Mesendoderm (in vitro differentiated cells): ENCODE data around the gene ZDHHC11B.
"Not testable (repeated sequence)": the region's sequence is repeated elsewhere in the genome, so short reads cannot be mapped to it uniquely, and the experiment has no call there.

ENCODE experiments used
- DNase-seq: peaks from one replicate; pipeline ENCODE4 v3.0.0; 2013
- H2AK5ac ChIP-seq: 2 replicates; pipeline ENCODE4 v1.6.1; 2013; ENCODE audit warnings: low read length, inconsistent platforms
- H2BK120ac ChIP-seq: 2 replicates; pipeline ENCODE4 v1.6.1; 2013; ENCODE audit warnings: low read depth, mild to moderate bottlenecking, low read length, moderate library complexity, mixed read lengths
- H2BK15ac ChIP-seq: replicated peaks from 2 replicates; pipeline ENCODE4 v1.6.1; 2013; ENCODE audit warnings: low read depth, mild to moderate bottlenecking, moderate library complexity
- H2BK5ac ChIP-seq: 2 replicates; pipeline ENCODE4 v1.6.1; 2013; ENCODE audit warnings: low read length, inconsistent platforms
- H3K18ac ChIP-seq: 2 replicates; pipeline ENCODE4 v1.6.1; 2013; ENCODE audit warnings: mild to moderate bottlenecking, low read length, mixed read lengths
- H3K23ac ChIP-seq: one replicate; pipeline ENCODE4 v1.6.1; 2013; ENCODE audit warnings: low read length
- H3K27ac ChIP-seq: 2 replicates; pipeline ENCODE4 v1.5.1; 2013; ENCODE audit warnings: low read depth, mild to moderate bottlenecking, inconsistent platforms, low read length, moderate library complexity
- H3K27me3 ChIP-seq: 2 replicates; pipeline ENCODE4 v1.6.1; 2013; ENCODE audit warnings: low read length, control low read depth, mild to moderate bottlenecking, inconsistent platforms; ENCODE audit not compliant: insufficient read depth, poor library complexity
- H3K36me3 ChIP-seq: 2 replicates; pipeline ENCODE4 v1.6.1; 2013; ENCODE audit warnings: low read length, inconsistent platforms; ENCODE audit not compliant: control insufficient read depth, insufficient read depth
- H3K4ac ChIP-seq: one replicate; pipeline ENCODE4 v1.6.1; 2013; ENCODE audit warnings: low read depth, mild to moderate bottlenecking, low read length, moderate library complexity
- H3K4me1 ChIP-seq: 2 replicates; pipeline ENCODE4 v1.6.1; 2013; ENCODE audit warnings: low read depth, low read length, inconsistent platforms; ENCODE audit not compliant: control insufficient read depth
- H3K4me2 ChIP-seq: 2 replicates; pipeline ENCODE4 v1.6.1; 2013; ENCODE audit warnings: low read length
- H3K4me3 ChIP-seq: 2 replicates; pipeline ENCODE4 v1.5.1; 2013; ENCODE audit warnings: mild to moderate bottlenecking, low read length
- H3K56ac ChIP-seq: one replicate; pipeline ENCODE4 v1.6.1; 2013; ENCODE audit warnings: low read length
- H3K79me1 ChIP-seq: 2 replicates; pipeline ENCODE4 v1.6.1; 2013; ENCODE audit warnings: low read length, inconsistent platforms
- H3K79me2 ChIP-seq: 2 replicates; pipeline ENCODE4 v1.6.1; 2013; ENCODE audit warnings: mild to moderate bottlenecking, low read length; ENCODE audit not compliant: control insufficient read depth, insufficient read depth
- H3K9ac ChIP-seq: 2 replicates; pipeline ENCODE4 v1.6.1; 2013; ENCODE audit warnings: low read length, inconsistent platforms
- H4K5ac ChIP-seq: one replicate; pipeline ENCODE4 v1.6.1; 2013; ENCODE audit warnings: low read length
- H4K8ac ChIP-seq: one replicate; pipeline ENCODE4 v1.6.1; 2013; ENCODE audit warnings: low read depth, mild to moderate bottlenecking, control low read depth, low read length, moderate library complexity
- WGBS: extraction: QIAGEN DNeasy Blood & Tissue Kit; methylation state at CpG from one replicate; pipeline ENCODE4 v1.1.7; 2013; ENCODE audit warnings: low lambda C conversion rate, missing lambda C conversion rate; ENCODE audit not compliant: insufficient coverage; ENCODE audit errors: extremely low coverage; 5-methylcytosine and 5-hydroxymethylcytosine counted together

Gene ZDHHC11B

DNA sequence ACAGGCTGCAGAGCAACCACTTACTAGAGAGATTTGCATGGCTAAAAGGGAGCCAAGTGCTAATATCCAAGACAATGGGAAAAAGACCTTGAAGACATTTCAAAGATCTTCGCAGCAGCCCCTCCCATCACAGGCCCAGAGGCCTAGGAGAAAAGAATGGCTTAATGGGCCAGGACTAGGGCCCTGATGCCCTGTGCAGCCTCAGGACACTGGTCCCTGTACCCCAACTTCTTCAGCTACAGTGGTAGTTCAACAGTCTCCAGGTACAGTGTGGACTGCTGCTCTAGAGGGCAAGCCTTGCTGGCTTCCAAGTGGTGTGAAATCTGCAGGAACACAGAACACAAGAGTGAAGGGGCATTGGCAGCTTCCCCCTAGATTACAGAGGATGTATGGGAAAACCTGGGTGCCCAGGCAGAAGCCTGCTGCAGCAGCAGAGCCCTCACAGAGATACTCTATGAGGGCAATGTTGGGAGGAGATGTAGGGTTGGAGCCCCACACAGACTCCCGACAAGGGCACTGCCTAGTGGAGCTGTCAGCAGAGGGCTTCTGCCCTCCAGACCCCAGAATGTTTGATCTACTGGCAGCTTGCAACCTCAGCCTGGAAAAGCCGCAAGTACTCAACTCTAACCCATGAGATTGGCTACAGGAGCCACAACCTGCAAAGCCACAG is 75.5 kb downstream of the ZDHHC11B start:
- not testable (repeated sequence) for H2AK5ac ChIP-seq, H3K9ac ChIP-seq, H3K79me2 ChIP-seq, H3K18ac ChIP-seq, H4K5ac ChIP-seq, H2BK15ac ChIP-seq, H2BK5ac ChIP-seq, H4K8ac ChIP-seq, H3K4me3 ChIP-seq, H3K23ac ChIP-seq, H3K4me1 ChIP-seq, DNase-seq, H3K4ac ChIP-seq, H3K27me3 ChIP-seq, H3K36me3 ChIP-seq, H3K27ac ChIP-seq, H3K56ac ChIP-seq, H2BK120ac ChIP-seq, H3K4me2 ChIP-seq, H3K79me1 ChIP-seq
- no CpG with 5 or more reads among the region's 3 CpGs for WGBS

DNA sequence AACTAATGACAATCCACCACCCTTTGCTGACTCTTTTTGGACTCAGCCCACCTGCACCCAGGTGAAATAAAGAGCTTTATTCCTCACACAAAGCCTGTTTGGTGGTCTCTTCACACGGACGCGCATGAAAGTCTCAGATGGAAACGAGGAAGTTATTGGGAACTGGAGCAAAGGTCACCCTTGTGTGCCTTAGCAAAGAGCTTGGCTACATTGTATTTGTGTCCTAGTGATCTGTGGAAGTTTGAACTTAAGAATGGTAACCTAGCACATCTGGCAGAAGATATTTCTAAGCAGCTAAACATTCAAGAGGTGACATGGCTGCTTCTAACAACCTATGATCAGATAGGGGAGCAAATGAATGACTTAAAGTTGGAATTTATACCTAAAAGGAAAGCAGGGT is 76.2 kb downstream of the ZDHHC11B start:
- H3K27ac ChIP-seq, H4K8ac ChIP-seq, H3K4ac ChIP-seq, H3K9ac ChIP-seq, H3K4me2 ChIP-seq, DNase-seq, H3K18ac ChIP-seq, H3K36me3 ChIP-seq, H3K79me1 ChIP-seq, H2BK120ac ChIP-seq, H3K56ac ChIP-seq, H3K4me3 ChIP-seq, H3K4me1 ChIP-seq, H2AK5ac ChIP-seq, H3K23ac ChIP-seq, H4K5ac ChIP-seq, H3K27me3 ChIP-seq, H3K79me2 ChIP-seq, H2BK5ac ChIP-seq, H2BK15ac ChIP-seq: not testable (repeated sequence)
- no CpG with 5 or more reads among the region's 4 CpGs for WGBS

DNA sequence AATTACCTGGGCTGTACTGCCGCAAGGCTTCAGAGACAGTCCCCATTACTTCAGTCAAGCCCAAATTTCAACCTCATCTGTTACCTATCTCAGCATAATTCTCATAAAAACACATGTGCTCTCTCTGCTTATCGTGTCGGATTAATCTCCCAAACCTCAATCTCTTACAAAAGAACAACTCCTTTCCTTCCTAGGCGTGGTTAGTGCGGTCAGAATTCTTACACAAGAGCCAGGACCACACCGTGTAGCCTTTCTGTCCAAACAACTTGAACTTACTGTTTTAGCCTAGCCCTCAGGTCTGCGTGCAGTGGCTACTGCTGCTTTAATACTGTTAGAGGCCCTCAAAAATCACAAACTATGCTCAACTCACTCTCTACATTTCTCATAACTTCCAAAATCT is 78.4 kb downstream of the ZDHHC11B start:
- not testable (repeated sequence) for H2BK120ac ChIP-seq, H3K4me1 ChIP-seq, DNase-seq, H3K4me2 ChIP-seq, H3K79me1 ChIP-seq, H3K27me3 ChIP-seq, H3K4ac ChIP-seq, H3K4me3 ChIP-seq, H3K27ac ChIP-seq, H3K56ac ChIP-seq, H3K36me3 ChIP-seq, H3K23ac ChIP-seq, H2BK15ac ChIP-seq, H3K79me2 ChIP-seq, H3K9ac ChIP-seq, H4K5ac ChIP-seq, H2AK5ac ChIP-seq, H4K8ac ChIP-seq, H3K18ac ChIP-seq, H2BK5ac ChIP-seq
- no CpG with 5 or more reads among the region's 7 CpGs for WGBS

DNA sequence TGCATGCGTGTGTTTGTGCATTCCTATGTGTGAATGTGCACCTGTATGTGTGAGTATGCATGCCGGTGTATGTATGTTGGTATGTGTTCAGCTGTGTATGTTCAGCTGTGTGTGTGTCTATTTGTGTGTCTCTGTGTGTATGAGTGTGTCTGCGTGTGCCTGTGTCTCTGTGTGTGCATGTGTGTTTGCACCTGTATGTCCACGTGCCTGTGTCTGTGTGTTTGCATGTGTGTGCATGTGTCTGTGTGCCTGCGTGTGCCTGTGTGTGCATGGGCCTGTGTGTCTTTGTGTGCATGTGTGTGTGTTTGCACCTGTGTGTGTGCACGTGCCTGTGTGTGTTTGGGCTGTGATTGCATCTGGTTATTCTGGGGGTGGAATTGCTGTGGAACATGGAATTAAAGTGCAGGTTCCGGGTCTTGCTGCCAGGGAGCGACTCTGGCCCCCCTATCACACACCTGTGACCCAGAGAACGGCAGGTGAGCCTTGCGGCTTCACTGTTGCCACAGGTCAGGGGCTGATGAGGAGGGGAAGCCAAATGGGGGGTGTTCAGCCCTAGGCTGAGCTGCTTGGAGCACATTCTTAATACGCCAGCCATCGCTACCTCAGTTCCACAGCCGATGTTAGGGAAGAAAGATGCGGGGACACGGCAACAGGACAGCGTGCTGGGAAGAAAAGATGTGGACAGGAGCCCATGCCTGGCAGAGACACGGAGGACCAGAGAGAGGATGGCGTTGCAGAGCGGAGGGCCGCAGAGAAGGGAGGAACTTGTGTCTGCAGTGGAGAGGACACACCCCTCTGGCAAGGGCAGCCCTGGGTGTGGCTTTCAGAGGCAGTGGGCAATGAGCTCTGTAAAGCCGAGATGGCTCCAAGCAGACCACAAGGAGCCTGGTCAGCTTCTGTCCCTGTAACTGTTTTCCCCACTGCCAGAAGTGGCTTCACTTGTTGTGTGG is 87.5 kb downstream of the ZDHHC11B start:
- no CpG with 5 or more reads among the region's 21 CpGs for WGBS
- not testable (repeated sequence) for H2BK120ac ChIP-seq, H3K23ac ChIP-seq, H3K79me2 ChIP-seq, H2BK5ac ChIP-seq, H3K4me3 ChIP-seq, H3K27me3 ChIP-seq, H3K4ac ChIP-seq, H2BK15ac ChIP-seq, H3K4me2 ChIP-seq, H3K79me1 ChIP-seq, H4K8ac ChIP-seq, H3K27ac ChIP-seq, H2AK5ac ChIP-seq, DNase-seq, H3K56ac ChIP-seq, H3K18ac ChIP-seq, H3K4me1 ChIP-seq, H3K36me3 ChIP-seq, H3K9ac ChIP-seq, H4K5ac ChIP-seq

DNA sequence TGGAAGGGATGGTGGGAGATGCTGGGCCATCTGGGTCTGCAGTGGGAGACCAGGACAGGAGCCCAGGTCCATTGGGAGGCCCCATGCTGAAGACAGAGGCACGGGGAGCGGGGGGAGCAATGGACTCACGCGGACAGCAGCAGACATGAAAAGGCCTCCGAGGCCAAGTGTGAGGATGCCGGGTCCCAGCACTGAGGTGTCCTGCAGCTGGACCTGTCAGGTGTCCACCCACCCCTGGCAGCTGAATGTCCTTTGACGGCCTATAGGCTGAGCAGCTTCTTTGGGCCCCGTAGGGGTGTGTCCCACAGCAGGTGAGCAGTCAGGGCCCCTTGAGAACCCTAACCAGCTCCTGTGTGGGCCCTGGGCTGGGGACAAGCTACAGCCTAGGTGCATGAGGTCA is 88.3 kb downstream of the ZDHHC11B start:
- not testable (repeated sequence) for H3K27ac ChIP-seq, H4K8ac ChIP-seq, H2BK15ac ChIP-seq, H4K5ac ChIP-seq, H3K79me1 ChIP-seq, H3K23ac ChIP-seq, DNase-seq, H3K4me3 ChIP-seq, H3K4me1 ChIP-seq, H2BK5ac ChIP-seq, H3K4me2 ChIP-seq, H2BK120ac ChIP-seq, H3K4ac ChIP-seq, H3K79me2 ChIP-seq, H3K27me3 ChIP-seq, H3K18ac ChIP-seq, H3K9ac ChIP-seq, H3K56ac ChIP-seq, H2AK5ac ChIP-seq, H3K36me3 ChIP-seq
- WGBS = no CpG with 5 or more reads among the region's 8 CpGs
